PC-3 (cell line): ENCODE results near the gene SPATA9. TPM values are rescaled to one million over a fixed set of nuclear protein-coding genes. Genes with fewer than 3 reads are reported as not detected.

Experiments
- ATAC-seq: fragments of 200-7000 bp; cut with Tn5 transposase; 2 replicates; pipeline ENCODE4 v1.9.1; 2020; ENCODE audit warnings: mild to moderate bottlenecking, moderate library complexity
- BruUV-seq: library from RNA; stranded (reverse); fragments of 400-500 nt; replicated peaks from 2 replicates; lab custom pipeline; 2021; lab: Mats Ljungman, UMichigan
- CTCF ChIA-PET: fragments of 300-600 bp; sonication (Branson Sonifier 250); formaldehyde crosslinking; loops from one replicate; lab custom pipeline; 2022; ENCODE audit warnings: antibody characterized with exemption; lab: Charles Lee
- POLR2A ChIA-PET: fragments of 300-600 bp; sonication (Branson Sonifier 250); formaldehyde crosslinking; loops from one replicate; lab custom pipeline; 2022; ENCODE audit warnings: antibody characterized with exemption; ENCODE audit not compliant: unreplicated experiment; lab: Charles Lee
- DNase-seq: peaks from one replicate; pipeline ENCODE4 v3.0.0-alpha.2; 2015
- H2AFZ ChIP-seq: fragments of 300-600 bp; sonication (generic); 2 replicates; pipeline ENCODE4 v1.6.0; 2016; ENCODE audit warnings: antibody characterized with exemption, low read length
- H3F3A ChIP-seq: fragments of 300-600 bp; sonication (generic); one replicate; pipeline ENCODE4 v1.6.0; 2017; ENCODE audit warnings: antibody characterized with exemption, low read length, control low read depth, mild to moderate bottlenecking; ENCODE audit not compliant: unreplicated experiment
- H3K27ac ChIP-seq: fragments of 300-600 bp; sonication (generic); 2 replicates; pipeline ENCODE4 v1.5.1; 2016; ENCODE audit warnings: mild to moderate bottlenecking, low read length
- H3K27me3 ChIP-seq: fragments of 300-600 bp; sonication (generic); 2 replicates; pipeline ENCODE4 v1.6.1; 2016; ENCODE audit warnings: low read length, mixed read lengths
- H3K36me3 ChIP-seq: fragments of 300-600 bp; sonication (generic); 2 replicates; pipeline ENCODE4 v1.6.1; 2016; ENCODE audit warnings: low read depth, mixed run types, low read length, mixed read lengths
- H3K4me1 ChIP-seq: fragments of 300-600 bp; sonication (generic); 2 replicates; pipeline ENCODE4 v1.5.1; 2016; ENCODE audit warnings: low read length; ENCODE audit not compliant: insufficient read depth
- H3K4me2 ChIP-seq: fragments of 300-600 bp; sonication (generic); 2 replicates; pipeline ENCODE4 v1.6.0; 2016; ENCODE audit warnings: low read length
- H3K4me3 ChIP-seq: fragments of 300-600 bp; sonication (generic); 2 replicates; pipeline ENCODE4 v1.5.1; 2016; ENCODE audit warnings: mild to moderate bottlenecking, low read length, mixed read lengths
- H3K79me2 ChIP-seq: fragments of 300-600 bp; sonication (generic); 2 replicates; pipeline ENCODE4 v1.6.1; 2017; ENCODE audit warnings: low read length, mixed read lengths
- H3K9ac ChIP-seq: fragments of 300-600 bp; sonication (generic); 2 replicates; pipeline ENCODE4 v1.6.0; 2016; ENCODE audit warnings: mild to moderate bottlenecking, low read length
- H3K9me2 ChIP-seq: fragments of 300-600 bp; sonication (generic); replicated peaks from 2 replicates; pipeline ENCODE4 v1.6.1; 2016; ENCODE audit warnings: mixed run types, low read length, mixed read lengths
- H3K9me3 ChIP-seq: fragments of 300-600 bp; sonication (generic); 2 replicates; pipeline ENCODE4 v1.6.1; 2016; ENCODE audit warnings: low read length, mixed read lengths
- H4K20me1 ChIP-seq: fragments of 300-600 bp; sonication (generic); 2 replicates; pipeline ENCODE4 v1.6.1; 2016; ENCODE audit warnings: low read length, mixed read lengths
- CTCF ChIP-seq: fragments of 300-600 bp; sonication (generic); conservative IDR thresholded peaks from 2 replicates; pipeline ENCODE4 v1.5.1; 2017; ENCODE audit warnings: antibody characterized with exemption, low read depth, mild to moderate bottlenecking, low read length
- EZH2 ChIP-seq: fragments of 300-600 bp; sonication (generic); IDR thresholded peaks from one replicate; pipeline ENCODE4 v1.6.1; 2017; ENCODE audit warnings: antibody characterized with exemption, mild to moderate bottlenecking, low read length; ENCODE audit not compliant: unreplicated experiment
- EZH2phosphoT487 ChIP-seq: fragments of 300-600 bp; sonication (generic); IDR thresholded peaks from 2 replicates; pipeline ENCODE4 v1.6.1; 2018; ENCODE audit warnings: mild to moderate bottlenecking, antibody characterized with exemption, low read length, borderline replicate concordance
- intact Hi-C: fragments of 100-400 bp; cut with micrococcal nuclease; formaldehyde crosslinking; loops from 2 replicates; pipeline ENCODE4 v1.9.0; 2023
- total RNA-seq: library from RNA; depleted of rRNA; stranded (reverse); fragments of >200 nt; gene quantifications from 2 replicates; pipeline ENCODE4 v1.2.3, GENCODE V29; 2014

SPATA9 gene
- total RNA-seq, 1 experiment from 2014 or later: not detected

GRCh38 chr5:95667678-95668077 is 15.1 kb downstream of the SPATA9 start:
- no TSS peak for BruUV-seq
- ChIA-PET CTCF (no interaction called here), POLR2A (no interaction called here)
- no peaks in the 10 kb centered on the region for H3K36me3 ChIP-seq
- H3K79me2 ChIP-seq: no peaks in the 10 kb centered on the region
- H3K9ac ChIP-seq: no peak overlapping the region
- ATAC-seq (no peak), DNase-seq (no peak)
- H3K9me3 ChIP-seq: no peaks in the 10 kb centered on the region
- H2AFZ ChIP-seq: no peak overlapping the region
- H4K20me1 ChIP-seq: no peaks in the 10 kb centered on the region
- H3K27me3 ChIP-seq: no peaks in the 10 kb centered on the region
- no peak overlapping the region for H3K4me3 ChIP-seq
- H3K4me1 ChIP-seq: no peaks in the 10 kb centered on the region; the same call in 1 of the 2 replicates
- no peak overlapping the region for H3K4me2 ChIP-seq
- H3K27ac ChIP-seq: no peak overlapping the region
- intact Hi-C loops: loop anchor here (1.0 kb wide), 1 partner anchor 48 kb away; no protein-coding TSS in a partner anchor
- H3F3A ChIP-seq: no peaks in the 10 kb centered on the region
- H3K9me2 ChIP-seq: no peaks in the 10 kb centered on the region
- TF ChIP-seq EZH2 (no peak), EZH2phosphoT487 (no peak), CTCF (no peak)

GRCh38 chr5:95667061-95667618 is 15.7 kb downstream of the SPATA9 start:
- H3K9me3 ChIP-seq: no peaks in the 10 kb centered on the region
- H3K79me2 ChIP-seq: no peaks in the 10 kb centered on the region
- intact Hi-C loops: no loop called here
- no peak overlapping the region for H3K27ac ChIP-seq
- H3K9ac ChIP-seq: no peak overlapping the region
- H3K36me3 ChIP-seq: no peaks in the 10 kb centered on the region
- DNase-seq (no peak), ATAC-seq (no peak)
- no peak overlapping the region for H2AFZ ChIP-seq
- no peaks in the 10 kb centered on the region for H3F3A ChIP-seq
- TF ChIP-seq EZH2 (no peak), EZH2phosphoT487 (no peak), CTCF (no peak)
- no peaks in the 10 kb centered on the region for H3K27me3 ChIP-seq
- no TSS peak for BruUV-seq
- H3K4me2 ChIP-seq: no peak overlapping the region
- no peaks in the 10 kb centered on the region; the same call in 1 of the 2 replicates for H3K4me1 ChIP-seq
- no peaks in the 10 kb centered on the region for H4K20me1 ChIP-seq
- H3K9me2 ChIP-seq: no peaks in the 10 kb centered on the region
- ChIA-PET POLR2A (interaction anchor here (0.6 kb wide), 1 partner anchor 27 kb away, joined by 3 read pairs; no protein-coding TSS in a partner anchor), CTCF (no interaction called here)
- H3K4me3 ChIP-seq: no peak overlapping the region

GRCh38 chr5:95664204-95664786 is 18.5 kb downstream of the SPATA9 start:
- CTCF ChIA-PET: interaction anchor here (1.0 kb wide), 1 partner anchor 116 kb away, joined by 6 read pairs; no protein-coding TSS in a partner anchor
- no peak for TF ChIP-seq EZH2phosphoT487
- no peak for TF ChIP-seq EZH2
- peak; percentile 93 for TF ChIP-seq CTCF
- Histone ChIP-seq H3K4me2 (no peak overlapping the region), H2AFZ (peak overlapping the region; percentile 17; the same call in 1 of the 2 replicates), H3K9ac (no peak overlapping the region), H3K79me2 (no peaks in the 10 kb centered on the region), H3K9me3 (no peaks in the 10 kb centered on the region), H3F3A (no peaks in the 10 kb centered on the region), H3K4me3 (no peak overlapping the region), H3K27ac (no peak overlapping the region), H4K20me1 (no peaks in the 10 kb centered on the region), H3K36me3 (no peaks in the 10 kb centered on the region), H3K4me1 (no peaks in the 10 kb centered on the region; the same call in 1 of the 2 replicates), H3K27me3 (no peaks in the 10 kb centered on the region), H3K9me2 (no peaks in the 10 kb centered on the region)
- BruUV-seq: no TSS peak
- intact Hi-C loops: loop anchor here (2.0 kb wide), 4 partner anchors 17 to 183 kb away; partner anchors contain the start of genes RFESD and RHOBTB3
- DNase-seq: peak; percentile 63
- POLR2A ChIA-PET: interaction anchor here (0.7 kb wide), 1 partner anchor 39 kb away, joined by 5 read pairs; no protein-coding TSS in a partner anchor
- ATAC-seq: peak; percentile 49
